Measurements from ENCODE around the gene CDH18.

CDH18 gene

DNA sequence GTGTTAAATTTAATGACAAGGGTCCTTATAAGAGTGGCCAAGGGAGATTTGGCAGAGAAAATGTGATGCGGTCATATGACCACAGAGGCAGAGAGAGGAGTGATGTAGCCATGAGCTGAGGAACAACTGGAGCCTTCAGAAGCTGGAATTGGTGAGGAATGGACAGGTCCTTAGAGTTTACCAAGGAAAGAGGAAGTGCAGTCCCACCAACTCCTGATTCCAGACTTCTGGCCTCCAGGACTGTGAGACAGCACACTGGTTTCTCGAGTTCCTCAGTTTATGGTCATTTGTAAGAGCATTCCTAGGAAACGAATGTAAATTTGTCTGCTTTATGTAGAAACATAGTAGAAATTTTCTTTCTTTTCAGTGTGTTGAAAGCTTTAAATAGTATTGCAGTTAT is 410.1 kb downstream of the CDH18 start:
- TF ChIP-seq GATA2 (IDR thresholded peaks at IDR 0.05; ENCODE audit: low read depth, low read length) (no peak), GATA3 (IDR thresholded peaks at IDR 0.05; ENCODE audit: low read depth, low read length) (no peak)

- TF ChIP-seq GATA3 (IDR thresholded peaks at IDR 0.05; ENCODE audit: low read depth, low read length), result no peak
- no peak for TF ChIP-seq GATA2 (IDR thresholded peaks at IDR 0.05; ENCODE audit: low read depth, low read length)
These were observed 420.0 kb downstream of the CDH18 start for GRCh38 chr5:19568004-19568403.

GRCh38 chr5:19565466-19565865 is 422.5 kb downstream of the CDH18 start:
- TF ChIP-seq GATA3 (IDR thresholded peaks at IDR 0.05; ENCODE audit: low read depth, low read length) (no peak), GATA2 (IDR thresholded peaks at IDR 0.05; ENCODE audit: low read depth, low read length) (no peak)

GRCh38 chr5:19564036-19564435 is 424.0 kb downstream of the CDH18 start:
- TF ChIP-seq GATA2 (IDR thresholded peaks at IDR 0.05; ENCODE audit: low read depth, low read length) (no peak), GATA3 (IDR thresholded peaks at IDR 0.05; ENCODE audit: low read depth, low read length) (no peak)

GRCh38 chr5:19555876-19556275 is 432.1 kb downstream of the CDH18 start:
- TF ChIP-seq GATA2 (IDR thresholded peaks at IDR 0.05; ENCODE audit: low read depth, low read length) (no peak), GATA3 (IDR thresholded peaks at IDR 0.05; ENCODE audit: low read depth, low read length) (no peak)

- TF ChIP-seq GATA3 (IDR thresholded peaks at IDR 0.05; ENCODE audit: low read depth, low read length) (no peak), GATA2 (IDR thresholded peaks at IDR 0.05; ENCODE audit: low read depth, low read length) (no peak)
These were observed 432.6 kb downstream of the CDH18 start for GRCh38 chr5:19555436-19555835.

DNA sequence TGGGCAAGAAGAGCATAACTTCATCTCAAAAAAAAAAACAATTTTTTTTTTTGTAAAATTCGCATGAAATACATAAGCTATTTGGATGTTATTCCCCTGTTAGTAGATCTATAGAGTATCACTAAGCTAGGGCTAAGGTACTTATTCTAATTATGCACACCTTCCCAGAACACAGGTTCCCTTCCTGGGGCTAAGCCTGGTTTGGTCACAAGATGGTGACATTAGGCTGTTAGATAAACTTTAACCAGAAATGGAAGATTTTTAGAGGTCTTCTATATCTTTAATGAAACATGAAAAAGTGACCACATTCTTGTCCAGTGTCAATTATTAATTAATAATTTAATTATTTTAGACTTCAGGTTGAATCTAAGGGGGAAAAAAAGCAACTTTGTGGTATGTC is 433.5 kb downstream of the CDH18 start:
- TF ChIP-seq GATA3 (IDR thresholded peaks at IDR 0.05; ENCODE audit: low read depth, low read length), result no peak
- TF ChIP-seq GATA2 (IDR thresholded peaks at IDR 0.05; ENCODE audit: low read depth, low read length), result no peak

GRCh38 chr5:19547640-19548039 is 440.4 kb downstream of the CDH18 start:
- TF ChIP-seq GATA2 (IDR thresholded peaks at IDR 0.05; ENCODE audit: low read depth, low read length) (no peak), GATA3 (IDR thresholded peaks at IDR 0.05; ENCODE audit: low read depth, low read length) (no peak)

DNA sequence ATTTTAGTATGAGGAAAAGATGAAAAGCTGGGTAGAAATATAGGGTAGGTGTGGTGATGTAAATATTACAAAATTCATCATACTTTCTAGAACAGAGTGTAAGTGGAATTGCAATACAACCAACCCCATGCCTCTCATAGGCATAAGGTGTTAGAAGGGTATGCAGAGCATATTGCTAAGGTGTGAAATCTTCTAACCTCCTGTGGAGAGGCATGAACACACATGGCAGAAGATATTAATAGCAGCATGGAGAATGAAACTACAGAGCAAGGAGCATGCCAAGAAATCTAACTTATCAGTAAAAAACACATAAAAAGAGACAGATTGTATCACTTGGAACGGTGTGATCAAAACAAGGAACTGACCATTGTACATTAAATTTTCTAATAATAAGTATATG is 441.5 kb downstream of the CDH18 start:
- TF ChIP-seq GATA2 (IDR thresholded peaks at IDR 0.05; ENCODE audit: low read depth, low read length) (no peak), GATA3 (IDR thresholded peaks at IDR 0.05; ENCODE audit: low read depth, low read length) (no peak)

DNA sequence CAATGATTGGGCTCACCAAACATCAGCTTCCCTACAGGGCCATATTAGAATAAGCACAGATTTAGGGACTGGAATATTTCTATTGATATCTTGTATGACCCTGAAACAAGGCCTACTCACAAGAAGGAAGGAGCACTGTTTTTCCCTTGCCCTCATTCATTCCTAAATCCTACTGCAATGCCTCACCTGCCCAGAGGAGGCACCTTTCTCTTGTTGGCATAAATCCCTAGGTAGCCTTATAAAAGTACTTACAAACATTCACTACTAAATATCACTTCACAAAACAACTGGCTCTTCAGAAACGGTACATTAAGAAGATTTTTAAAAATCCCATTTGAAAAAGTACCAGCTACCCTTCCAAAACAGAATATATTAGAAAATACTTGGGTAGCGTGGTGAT is 449.4 kb downstream of the CDH18 start:
- TF ChIP-seq GATA2 (IDR thresholded peaks at IDR 0.05; ENCODE audit: low read depth, low read length) (no peak), GATA3 (IDR thresholded peaks at IDR 0.05; ENCODE audit: low read depth, low read length) (no peak)

- TF ChIP-seq GATA2 (IDR thresholded peaks at IDR 0.05; ENCODE audit: low read depth, low read length) (no peak), GATA3 (IDR thresholded peaks at IDR 0.05; ENCODE audit: low read depth, low read length) (no peak)
These were observed 451.6 kb downstream of the CDH18 start for GRCh38 chr5:19536387-19536786.

GRCh38 chr5:19534751-19535150 is 453.2 kb downstream of the CDH18 start:
- TF ChIP-seq GATA3 (IDR thresholded peaks at IDR 0.05; ENCODE audit: low read depth, low read length) (no peak), GATA2 (IDR thresholded peaks at IDR 0.05; ENCODE audit: low read depth, low read length) (no peak)

DNA sequence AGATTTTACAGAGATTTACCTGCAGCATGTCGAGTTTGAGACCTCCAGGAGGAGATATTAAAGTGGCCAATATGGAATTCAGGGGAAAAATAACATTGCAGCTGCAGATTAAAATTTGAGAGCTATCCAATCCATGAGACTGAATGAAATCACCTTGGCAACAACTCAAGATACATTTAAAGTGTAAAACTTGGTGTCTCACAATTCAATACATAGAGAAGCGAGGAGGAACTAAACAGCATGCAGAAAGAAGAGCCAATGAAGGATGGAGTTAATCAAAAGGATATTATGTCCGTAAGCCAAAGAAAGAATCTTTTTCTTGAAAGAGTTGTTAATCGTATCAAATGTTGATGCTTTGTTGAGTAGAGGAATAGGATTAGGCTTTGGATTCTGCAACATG is 455.1 kb downstream of the CDH18 start:
- TF ChIP-seq GATA3 (IDR thresholded peaks at IDR 0.05; ENCODE audit: low read depth, low read length) (no peak), GATA2 (IDR thresholded peaks at IDR 0.05; ENCODE audit: low read depth, low read length) (no peak)

DNA sequence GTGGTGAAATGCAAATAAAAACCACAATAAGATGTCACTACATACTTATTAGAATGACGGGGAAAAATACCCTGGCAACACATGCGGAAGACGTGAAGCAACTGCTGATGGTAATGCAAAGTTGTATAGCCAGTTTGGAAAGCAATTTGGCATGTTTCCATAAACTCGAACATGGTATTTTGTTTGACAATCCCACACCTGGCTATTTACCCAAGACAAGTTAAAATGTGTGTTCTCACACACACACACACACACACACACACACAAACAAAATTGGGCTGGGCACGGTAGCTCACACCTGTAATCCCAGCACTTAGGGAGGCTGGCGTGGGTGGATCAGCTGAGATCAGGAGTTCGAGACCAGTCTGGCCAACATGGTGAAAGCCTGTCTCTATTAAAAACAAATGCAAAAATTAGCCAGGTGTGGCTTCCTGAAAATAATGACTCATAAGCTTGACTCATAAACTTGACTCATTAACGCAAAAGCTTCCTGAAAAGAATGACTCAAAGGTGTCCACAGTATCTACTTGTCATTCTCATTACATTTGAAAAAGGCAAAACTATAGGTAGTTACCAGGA is 456.5 kb downstream of the CDH18 start:
- TF ChIP-seq GATA2 (IDR thresholded peaks at IDR 0.05; ENCODE audit: low read depth, low read length), result no peak
- no peak for TF ChIP-seq GATA3 (IDR thresholded peaks at IDR 0.05; ENCODE audit: low read depth, low read length)

- TF ChIP-seq GATA3 (IDR thresholded peaks at IDR 0.05; ENCODE audit: low read depth, low read length), result no peak
These were observed 468.6 kb downstream of the CDH18 start for GRCh38 chr5:19519448-19519847.

GRCh38 chr5:19498852-19499251 is 489.1 kb downstream of the CDH18 start:
- TF ChIP-seq GATA2 (IDR thresholded peaks at IDR 0.05; ENCODE audit: low read depth, low read length), result no peak
- no peak for TF ChIP-seq GATA3 (IDR thresholded peaks at IDR 0.05; ENCODE audit: low read depth, low read length)
